Esophagus muscularis mucosa (tissue), 4 donors: Measurements from ENCODE around the gene COL27A1. TPM values are rescaled to one million over a fixed set of nuclear protein-coding genes. Genes with fewer than 3 reads are reported as not detected.

Experiments used
- DNase-seq: peaks from one replicate; pipeline ENCODE4 v3.0.0-alpha.2; 2017; ENCODE audit errors: extremely low spot score
- H3K27ac ChIP-seq, 4 donors: fragments of 200-600 bp; sonication (generic); replicated peaks in 1 of 4; 1 replicate in 3 of 4; 2 replicates in 1 of 4; pipeline ENCODE4 v1.5.1; 2016 to 2019; ENCODE audit warnings: mild to moderate bottlenecking in 1 of 4
- H3K27me3 ChIP-seq, 4 donors: fragments of 200-600 bp; sonication (generic); one replicate each; pipeline versions ENCODE4 v1.5.1 to v1.6.0; 2016 to 2019
- H3K36me3 ChIP-seq, 4 donors: fragments of 200-600 bp; sonication (generic); one replicate each; pipeline ENCODE4 v1.5.1; 2016 to 2019
- H3K4me1 ChIP-seq, 4 donors: fragments of 200-600 bp; sonication (generic); one replicate each; pipeline ENCODE4 v1.5.1; 2016 to 2019
- H3K4me3 ChIP-seq, 4 donors: fragments of 200-600 bp; sonication (generic); 1 replicate in 2 of 4; 2 replicates in 2 of 4; pipeline ENCODE4 v1.5.1; 2016 to 2019; ENCODE audit warnings: mild to moderate bottlenecking in 4 of 4, moderate library complexity in 1 of 4
- H3K9me3 ChIP-seq, 4 donors: fragments of 200-600 bp; sonication (generic); 1 replicate in 3 of 4; 2 replicates in 1 of 4; pipeline ENCODE4 v1.5.1; 2016 to 2019
- EP300 ChIP-seq: sonication (generic); formaldehyde crosslinking; IDR thresholded peaks from one replicate; pipeline ENCODE4 v1.6.1; 2017; ENCODE audit warnings: antibody characterized with exemption
- POLR2A ChIP-seq: fragments of 450-650 bp; IDR thresholded peaks from one replicate; pipeline ENCODE4 v1.6.1; 2017; ENCODE audit warnings: antibody characterized with exemption, moderate library complexity, mild to moderate bottlenecking, low read depth
- POLR2AphosphoS5 ChIP-seq, 2 donors: sonication (generic); formaldehyde crosslinking; IDR thresholded peaks; one replicate each; pipeline ENCODE4 v1.6.1; 2017; ENCODE audit warnings: antibody characterized with exemption in 2 of 2
- WGBS: methylation state at CpG from one replicate; pipeline ENCODE4 v1.1.5; 2018; 5-methylcytosine and 5-hydroxymethylcytosine counted together
- intact Hi-C: fragments of 100-400 bp; cut with DNase I; formaldehyde crosslinking; loops from one replicate; pipeline ENCODE4 v1.15.1; 2023
- total RNA-seq, 4 donors: library from RNA; depleted of rRNA; stranded (reverse); fragments of >200 nt; gene quantifications; one replicate each; pipeline versions ENCODE4 v1.1.0 to v1.2.1, GENCODE V29; 2016
- TF ChIP-seq, protein P1 (sequence below), 3 experiments: fragments of 200-600 bp in 2 of 3; fragments of 450-650 bp in 1 of 3; sonication (generic) in 2 of 3; IDR thresholded peaks; one replicate each; pipeline ENCODE4 v1.5.1; 2017 to 2019; ENCODE audit warnings: antibody characterized with exemption in 3 of 3, mild to moderate bottlenecking in 2 of 3, moderate library complexity in 1 of 3

COL27A1 gene
- total RNA-seq, 4 donors from 2014 or later = 1.8 to 3.3 (median 2.7) TPM

DNA sequence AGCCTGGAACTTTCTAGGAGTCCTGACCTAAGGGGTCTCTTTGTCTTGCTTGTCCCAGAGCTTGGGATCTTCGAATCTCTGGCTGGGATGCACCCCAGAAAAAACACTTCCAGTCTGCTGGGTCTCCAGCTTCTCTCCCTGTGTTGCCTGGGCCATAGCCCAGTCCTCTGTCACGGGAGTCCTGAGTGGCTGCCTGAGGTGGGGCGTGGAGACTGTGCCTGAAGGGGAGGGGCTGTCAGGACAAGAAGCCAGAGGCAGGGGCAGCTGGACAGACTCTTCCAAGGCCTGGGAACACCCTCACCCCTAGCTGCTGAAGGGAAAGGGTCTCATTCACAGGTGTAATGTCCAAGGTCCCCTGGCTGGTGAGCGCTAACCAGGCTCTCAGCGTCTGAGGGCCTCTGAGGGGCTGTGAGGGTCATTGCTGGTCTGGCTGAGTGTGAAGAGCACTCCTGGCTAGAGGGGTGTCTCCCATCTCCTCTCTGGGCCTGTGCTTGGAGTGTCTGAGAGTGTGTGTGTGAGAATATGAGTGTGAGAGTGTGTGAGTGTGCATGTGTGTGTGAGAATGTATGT is 20.4 kb upstream of the COL27A1 start:
- WGBS = 75% methylated on average over 4 of the region's 5 CpGs
- no peak overlapping the region for H3K27ac ChIP-seq

DNA sequence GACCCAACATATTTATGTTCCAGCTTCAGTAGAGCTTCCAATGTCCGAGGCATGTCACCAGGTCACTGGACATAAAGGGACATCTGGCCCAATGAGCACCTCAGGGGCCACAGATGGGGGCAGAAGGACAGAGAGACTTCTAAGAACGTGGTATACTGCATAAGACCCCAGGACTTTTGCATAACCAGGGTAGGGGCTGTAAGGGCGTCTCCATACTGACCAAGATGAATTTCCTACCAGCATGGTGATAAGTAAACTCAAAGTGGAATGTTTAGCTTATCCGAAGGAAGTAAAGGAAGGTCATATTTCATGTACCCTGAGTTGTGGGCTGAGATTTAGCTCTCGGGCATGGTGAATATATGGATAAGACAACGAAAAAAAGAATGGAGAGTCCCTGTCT is 17.5 kb upstream of the COL27A1 start:
- Histone ChIP-seq H3K4me1 (peaks cover 18 to 30% (median 19%) of the 10 kb centered on the region in 4 donors), H3K36me3 (no peaks in the 10 kb centered on the region), H3K27me3 (no peaks in the 10 kb centered on the region), H3K27ac (no peak overlapping the region), H3K4me3 (no peak overlapping the region), H3K9me3 (no peaks in the 10 kb centered on the region)
- TF ChIP-seq, protein P1, sequence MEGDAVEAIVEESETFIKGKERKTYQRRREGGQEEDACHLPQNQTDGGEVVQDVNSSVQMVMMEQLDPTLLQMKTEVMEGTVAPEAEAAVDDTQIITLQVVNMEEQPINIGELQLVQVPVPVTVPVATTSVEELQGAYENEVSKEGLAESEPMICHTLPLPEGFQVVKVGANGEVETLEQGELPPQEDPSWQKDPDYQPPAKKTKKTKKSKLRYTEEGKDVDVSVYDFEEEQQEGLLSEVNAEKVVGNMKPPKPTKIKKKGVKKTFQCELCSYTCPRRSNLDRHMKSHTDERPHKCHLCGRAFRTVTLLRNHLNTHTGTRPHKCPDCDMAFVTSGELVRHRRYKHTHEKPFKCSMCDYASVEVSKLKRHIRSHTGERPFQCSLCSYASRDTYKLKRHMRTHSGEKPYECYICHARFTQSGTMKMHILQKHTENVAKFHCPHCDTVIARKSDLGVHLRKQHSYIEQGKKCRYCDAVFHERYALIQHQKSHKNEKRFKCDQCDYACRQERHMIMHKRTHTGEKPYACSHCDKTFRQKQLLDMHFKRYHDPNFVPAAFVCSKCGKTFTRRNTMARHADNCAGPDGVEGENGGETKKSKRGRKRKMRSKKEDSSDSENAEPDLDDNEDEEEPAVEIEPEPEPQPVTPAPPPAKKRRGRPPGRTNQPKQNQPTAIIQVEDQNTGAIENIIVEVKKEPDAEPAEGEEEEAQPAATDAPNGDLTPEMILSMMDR (IDR thresholded peaks at IDR 0.05) = no peak
- TF ChIP-seq EP300 (no peak), POLR2A (no peak), POLR2AphosphoS5 (IDR thresholded peaks at IDR 0.05) (no peak)
- DNase-seq = no peak
- 91% methylated on average over 6 of the region's 6 CpGs for WGBS
- intact Hi-C loops = no loop called here

More for the DNA sequence above, 20.4 kb upstream of the COL27A1 start:
- no peak for DNase-seq
- Histone ChIP-seq H3K4me1 (peaks cover 0 to 23% (median 0%) of the 10 kb centered on the region in 4 donors), H3K27me3 (no peaks in the 10 kb centered on the region), H3K9me3 (no peaks in the 10 kb centered on the region), H3K36me3 (no peaks in the 10 kb centered on the region), H3K4me3 (no peak overlapping the region)
- intact Hi-C loops = no loop called here
- TF ChIP-seq EP300 (no peak), POLR2A (no peak), POLR2AphosphoS5 (IDR thresholded peaks at IDR 0.05) (no peak)
- TF ChIP-seq, protein P1 (IDR thresholded peaks at IDR 0.05) = no peak

DNA sequence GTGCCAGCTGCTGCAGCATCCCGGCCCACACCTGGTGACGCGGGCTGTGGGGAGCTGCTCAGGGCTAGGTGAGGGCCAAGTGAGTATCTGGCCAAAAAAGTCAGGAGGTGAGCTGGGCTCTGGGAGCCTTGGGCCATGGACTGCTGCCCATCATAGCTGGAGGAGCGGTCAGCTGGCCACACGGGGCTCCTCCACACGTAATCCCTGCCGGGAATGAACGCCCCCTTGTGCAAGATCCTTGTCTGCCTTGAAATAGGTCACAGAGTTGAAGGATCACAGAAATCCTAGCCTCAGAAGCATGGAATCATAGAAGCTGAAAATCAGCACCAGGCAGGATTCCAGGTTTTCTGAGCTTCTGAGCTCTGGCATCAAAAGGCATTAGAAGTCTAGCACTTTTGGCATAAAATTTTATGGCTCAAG is 16.8 kb upstream of the COL27A1 start:
- 100% methylated on average over 2 of the region's 8 CpGs for WGBS
- TF ChIP-seq EP300 (no peak), POLR2A (no peak), POLR2AphosphoS5 (IDR thresholded peaks at IDR 0.05) (no peak)
- TF ChIP-seq, protein P1 (IDR thresholded peaks at IDR 0.05) = no peak
- Histone ChIP-seq H3K36me3 (no peaks in the 10 kb centered on the region), H3K4me1 (peaks cover 18 to 30% (median 19%) of the 10 kb centered on the region in 4 donors), H3K9me3 (no peaks in the 10 kb centered on the region), H3K27ac (no peak overlapping the region), H3K27me3 (no peaks in the 10 kb centered on the region), H3K4me3 (no peak overlapping the region)
- intact Hi-C loops = no loop called here
- DNase-seq = no peak

DNA sequence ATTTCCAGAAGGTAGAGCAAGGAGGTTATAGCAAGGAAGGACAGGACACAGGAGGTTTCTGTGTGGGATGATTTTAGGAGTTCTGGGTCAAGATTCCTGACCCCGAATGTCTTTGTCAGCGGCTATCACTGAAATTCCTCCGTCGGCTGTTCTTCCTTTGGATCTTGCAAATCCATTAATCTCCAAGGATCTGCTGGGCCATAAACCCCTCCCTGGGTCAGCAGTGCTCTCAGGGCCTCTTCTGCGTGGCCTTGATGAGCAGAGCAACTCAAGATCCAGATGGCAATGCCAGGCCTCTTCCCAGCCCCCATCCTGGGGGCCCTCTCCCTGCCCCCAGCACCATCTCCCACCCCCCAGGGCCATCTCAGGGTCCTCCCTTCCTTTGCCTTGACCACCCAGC is 16.3 kb upstream of the COL27A1 start:
- Histone ChIP-seq H3K27me3 (peaks cover 0 to 4% (median 0%) of the 10 kb centered on the region in 4 donors), H3K4me1 (peaks cover 18 to 30% (median 19%) of the 10 kb centered on the region in 4 donors), H3K9me3 (no peaks in the 10 kb centered on the region), H3K36me3 (no peaks in the 10 kb centered on the region), H3K4me3 (no peak overlapping the region), H3K27ac (no peak overlapping the region)
- WGBS = 80% methylated on average over 5 of the region's 5 CpGs
- TF ChIP-seq POLR2A (no peak), EP300 (no peak), POLR2AphosphoS5 (IDR thresholded peaks at IDR 0.05) (no peak)
- TF ChIP-seq, protein P1 (IDR thresholded peaks at IDR 0.05) = no peak
- intact Hi-C loops = no loop called here
- DNase-seq = no peak

DNA sequence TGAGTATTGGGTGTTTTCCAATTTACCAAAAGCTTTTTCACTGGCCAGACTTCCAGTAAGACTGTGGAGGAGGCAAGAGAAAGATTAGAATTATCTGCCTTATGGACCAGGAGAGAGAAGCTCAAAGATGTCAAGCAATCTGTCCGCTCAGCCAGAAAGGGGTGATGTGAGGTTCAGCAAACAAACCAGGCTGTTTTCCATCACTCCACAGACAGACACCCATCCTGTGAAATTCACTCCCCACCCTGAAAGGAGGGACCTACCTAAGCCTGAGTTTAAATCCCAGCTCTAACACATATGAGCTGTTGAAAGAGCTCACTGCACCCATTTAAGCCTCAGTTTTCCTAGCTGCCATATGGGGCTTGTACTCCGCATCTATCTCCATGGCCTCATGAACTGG is 14.9 kb upstream of the COL27A1 start:
- H3K27me3 ChIP-seq = peaks cover 0 to 4% (median 0%) of the 10 kb centered on the region in 4 donors
- peaks cover 18 to 30% (median 19%) of the 10 kb centered on the region in 4 donors for H3K4me1 ChIP-seq
- no peak for DNase-seq
- intact Hi-C loops = no loop called here
- no peaks in the 10 kb centered on the region for H3K36me3 ChIP-seq
- no peak overlapping the region for H3K4me3 ChIP-seq
- H3K9me3 ChIP-seq = no peaks in the 10 kb centered on the region
- TF ChIP-seq EP300 (no peak), POLR2AphosphoS5 (IDR thresholded peaks at IDR 0.05) (no peak), POLR2A (no peak)
- TF ChIP-seq, protein P1 (IDR thresholded peaks at IDR 0.05) = no peak
- WGBS = 97% methylated on average over 2 of the region's 2 CpGs
- H3K27ac ChIP-seq = no peak overlapping the region
